Measurements from ENCODE around the gene CYTH2.

CYTH2 gene

DNA sequence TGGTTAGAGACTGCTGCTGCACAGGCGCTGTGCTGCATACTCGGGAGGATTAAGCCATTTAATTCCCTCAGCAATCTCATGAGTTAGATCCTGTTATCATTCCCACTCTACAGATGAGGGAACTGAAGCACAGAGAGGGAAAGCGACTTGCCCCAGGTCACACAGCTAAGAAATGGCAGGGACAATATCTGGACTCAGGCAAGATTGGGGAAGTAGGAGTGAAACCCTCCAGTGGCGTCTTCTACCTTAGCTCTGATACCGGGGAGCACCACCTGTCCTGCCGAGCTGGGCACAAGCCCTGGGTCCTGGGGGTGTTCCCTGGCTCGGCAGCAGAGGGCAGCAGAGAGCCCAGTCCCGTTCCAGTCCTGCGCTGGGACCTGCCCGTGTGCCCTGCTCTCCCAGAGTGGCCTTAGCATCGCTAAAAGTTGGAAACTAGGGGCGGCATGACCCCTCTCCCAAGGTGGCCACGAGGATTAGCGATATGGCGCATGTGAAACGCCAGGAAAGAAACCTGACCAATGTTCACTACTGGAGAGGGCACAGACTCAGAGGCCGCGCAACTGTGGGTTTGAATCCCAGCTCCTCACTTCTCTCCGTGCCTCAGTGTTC lies 20.5 kb downstream of the CYTH2 start:
- TF ChIP-seq PAX5 (IDR thresholded peaks at IDR 0.05; ENCODE audit: insufficient read depth, low read length, severe bottlenecking) (no peak), SPI1 (IDR thresholded peaks at IDR 0.05; ENCODE audit: low read depth, low read length) (peak; percentile 81)
- peak; percentile 90 for DNase-seq (ENCODE audit: insufficient read length, low spot score)
- FAIRE-seq: peak; percentile 89

DNA sequence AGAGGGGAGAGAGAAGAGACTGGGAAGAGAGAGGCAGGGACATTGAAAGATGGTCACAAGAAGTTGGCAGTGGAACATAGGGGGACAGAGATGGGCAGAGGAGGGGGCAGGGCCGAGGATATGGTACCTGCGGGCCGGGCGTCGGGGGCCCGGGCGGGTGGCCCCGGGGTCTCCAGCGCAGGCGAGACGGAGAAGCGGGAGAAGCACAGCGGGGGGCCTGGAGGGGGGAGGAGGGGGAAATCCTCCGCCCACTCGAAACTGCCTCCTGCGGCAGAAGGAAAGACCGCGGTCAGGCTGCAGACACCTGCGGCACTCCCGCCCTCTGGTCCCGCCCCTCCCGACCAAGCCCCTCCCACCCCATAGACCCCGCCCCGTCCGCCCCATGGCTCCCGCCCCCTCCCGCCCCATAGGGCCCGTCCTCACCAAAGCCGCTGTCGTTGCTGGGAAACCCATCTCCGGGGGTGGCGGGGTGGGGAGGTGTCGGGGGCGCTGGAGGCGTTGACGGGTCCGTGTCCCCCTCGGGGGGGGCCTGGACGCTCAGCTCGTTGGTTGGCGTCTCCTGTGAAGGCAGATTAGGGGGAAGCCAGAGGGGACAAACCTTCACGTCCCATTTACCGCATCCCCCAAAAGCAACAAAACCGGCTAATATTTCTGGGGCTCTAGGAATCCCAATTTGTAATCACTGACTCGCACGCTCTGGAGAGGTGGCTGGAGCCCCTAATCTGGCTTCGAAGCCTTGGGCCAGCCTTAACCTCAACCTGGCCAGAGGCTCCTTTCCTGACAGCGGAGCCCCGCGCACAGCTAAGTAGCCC lies 22.0 kb downstream of the CYTH2 start:
- no peak for TF ChIP-seq PAX5 (IDR thresholded peaks at IDR 0.05; ENCODE audit: insufficient read depth, low read length, severe bottlenecking)
- TF ChIP-seq POLR2A (IDR thresholded peaks at IDR 0.05; ENCODE audit: low read depth, low read length): no peak
- no peak for TF ChIP-seq TAF1 (IDR thresholded peaks at IDR 0.05; ENCODE audit: low read depth, low read length)
- no peak for TF ChIP-seq SPI1 (IDR thresholded peaks at IDR 0.05; ENCODE audit: low read depth, low read length)
- no peak for TF ChIP-seq POLR2AphosphoS5 (IDR thresholded peaks at IDR 0.05; ENCODE audit: low read depth, low read length)
- no peak for TF ChIP-seq POU2F2 (IDR thresholded peaks at IDR 0.05; ENCODE audit: low read depth, low read length)
- peak; percentile 78 for FAIRE-seq
- peak; percentile 95 for DNase-seq (ENCODE audit: insufficient read length, low spot score)

DNA sequence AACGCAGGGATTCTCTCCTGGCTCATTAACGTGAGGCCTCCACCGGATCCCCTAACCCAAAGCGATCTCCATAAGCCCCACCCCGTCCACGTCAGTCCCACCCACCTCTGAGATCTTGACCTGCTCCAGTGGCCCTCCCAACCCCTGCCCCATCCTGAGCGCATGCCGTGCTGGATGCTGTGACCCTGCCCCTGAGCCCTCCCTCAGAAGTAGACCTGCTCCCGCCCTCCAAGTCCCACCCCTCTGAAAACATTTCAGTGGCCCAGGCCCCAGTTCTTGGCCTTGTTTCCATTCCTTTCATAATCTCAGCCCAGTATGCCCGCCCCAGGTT lies 22.6 kb downstream of the CYTH2 start:
- TF ChIP-seq SPI1 (IDR thresholded peaks at IDR 0.05; ENCODE audit: low read depth, low read length) (no peak), POLR2A (IDR thresholded peaks at IDR 0.05; ENCODE audit: low read depth, low read length) (no peak), TAF1 (IDR thresholded peaks at IDR 0.05; ENCODE audit: low read depth, low read length) (no peak), PAX5 (IDR thresholded peaks at IDR 0.05; ENCODE audit: insufficient read depth, low read length, severe bottlenecking) (no peak), POLR2AphosphoS5 (IDR thresholded peaks at IDR 0.05; ENCODE audit: low read depth, low read length) (no peak), POU2F2 (IDR thresholded peaks at IDR 0.05; ENCODE audit: low read depth, low read length) (no peak)
- FAIRE-seq (no peak), DNase-seq (ENCODE audit: insufficient read length, low spot score) (no peak)

DNA sequence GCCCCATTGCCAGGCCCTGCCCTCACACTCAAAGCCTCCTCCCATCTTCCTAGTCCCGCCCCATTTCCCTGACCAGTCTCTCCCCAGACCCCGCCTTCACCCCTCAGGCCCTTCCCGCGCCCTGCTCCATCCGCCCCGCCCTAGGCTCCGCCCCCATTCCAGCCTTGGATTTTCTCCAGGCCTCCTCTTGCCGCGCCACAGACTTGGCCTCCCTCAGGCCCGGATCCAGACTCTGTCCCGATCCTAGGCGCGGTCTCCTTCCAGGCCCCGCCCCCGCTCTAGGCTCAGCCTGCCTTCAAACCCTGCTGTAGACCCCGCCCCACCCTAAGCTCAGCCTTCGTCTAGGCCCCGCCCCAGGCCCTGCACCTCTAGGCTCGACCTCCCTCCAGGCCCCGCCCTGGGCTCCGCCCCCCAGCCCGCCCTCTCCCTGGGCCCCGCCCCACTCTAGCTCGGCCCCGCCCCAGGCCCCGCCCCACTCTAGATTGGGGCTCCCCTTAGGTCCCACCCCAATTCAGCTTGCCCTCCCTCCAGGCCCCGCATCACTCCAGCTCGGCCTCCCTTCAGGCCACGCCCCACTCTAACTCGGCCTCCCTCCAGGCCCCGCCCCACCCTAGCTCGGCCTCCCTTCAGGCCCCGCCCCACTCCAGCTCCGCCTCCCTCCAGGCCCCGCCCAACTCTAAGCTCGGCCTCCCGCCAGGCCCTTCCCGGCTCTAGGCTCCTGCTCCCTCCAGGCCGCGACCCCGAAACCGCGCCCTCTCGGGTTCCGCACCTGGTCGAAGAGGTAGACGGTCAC lies 24.0 kb downstream of the CYTH2 start:
- TF ChIP-seq TAF1 (IDR thresholded peaks at IDR 0.05; ENCODE audit: low read depth, low read length): no peak
- TF ChIP-seq POLR2A (IDR thresholded peaks at IDR 0.05; ENCODE audit: low read depth, low read length): no peak
- TF ChIP-seq POU2F2 (IDR thresholded peaks at IDR 0.05; ENCODE audit: low read depth, low read length): no peak
- TF ChIP-seq SPI1 (IDR thresholded peaks at IDR 0.05; ENCODE audit: low read depth, low read length): no peak
- no peak for TF ChIP-seq PAX5 (IDR thresholded peaks at IDR 0.05; ENCODE audit: insufficient read depth, low read length, severe bottlenecking)
- no peak for TF ChIP-seq POLR2AphosphoS5 (IDR thresholded peaks at IDR 0.05; ENCODE audit: low read depth, low read length)
- peak; percentile 62 for FAIRE-seq
- peak; percentile 84 for DNase-seq (ENCODE audit: insufficient read length, low spot score)

DNA sequence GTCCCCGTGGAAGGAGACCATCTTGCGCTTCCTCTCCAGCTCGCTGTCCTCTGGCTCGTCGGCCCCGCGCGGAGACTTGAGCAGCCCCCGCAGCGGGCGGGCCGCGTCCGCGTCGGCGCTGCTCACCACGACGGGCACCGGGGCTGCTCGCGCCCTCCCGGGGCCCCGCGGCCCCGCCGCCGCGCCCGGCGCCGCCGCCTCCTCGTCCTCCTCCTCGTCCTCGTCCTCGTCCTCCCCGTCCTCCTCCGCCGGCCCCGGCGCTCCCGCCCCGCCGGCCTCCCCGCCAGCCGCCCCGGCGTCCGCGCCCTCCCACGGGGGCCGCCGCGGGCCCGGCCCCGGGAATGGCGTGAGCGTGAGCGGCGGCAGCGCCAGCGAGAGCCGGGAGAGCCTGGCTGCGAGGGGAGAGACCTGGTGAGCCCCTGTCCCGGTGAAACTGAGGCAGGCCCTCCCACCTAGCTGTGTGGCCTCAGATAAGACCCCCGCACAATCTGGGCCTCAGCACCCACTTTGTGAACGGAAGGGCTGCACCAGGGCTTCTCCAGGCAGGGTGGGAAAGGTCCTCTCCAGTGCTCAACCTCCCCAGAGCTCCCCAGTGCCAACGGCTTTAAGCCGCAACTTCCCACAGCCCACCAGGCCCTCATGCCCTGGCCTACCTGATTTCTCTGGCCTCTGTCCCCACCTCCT lies 24.7 kb downstream of the CYTH2 start:
- no peak for FAIRE-seq
- TF ChIP-seq POLR2AphosphoS5 (IDR thresholded peaks at IDR 0.05; ENCODE audit: low read depth, low read length): no peak
- no peak for TF ChIP-seq TAF1 (IDR thresholded peaks at IDR 0.05; ENCODE audit: low read depth, low read length)
- no peak for TF ChIP-seq SPI1 (IDR thresholded peaks at IDR 0.05; ENCODE audit: low read depth, low read length)
- TF ChIP-seq POU2F2 (IDR thresholded peaks at IDR 0.05; ENCODE audit: low read depth, low read length): no peak
- no peak for TF ChIP-seq PAX5 (IDR thresholded peaks at IDR 0.05; ENCODE audit: insufficient read depth, low read length, severe bottlenecking)
- TF ChIP-seq POLR2A (IDR thresholded peaks at IDR 0.05; ENCODE audit: low read depth, low read length): no peak
- DNase-seq (ENCODE audit: insufficient read length, low spot score): no peak

DNA sequence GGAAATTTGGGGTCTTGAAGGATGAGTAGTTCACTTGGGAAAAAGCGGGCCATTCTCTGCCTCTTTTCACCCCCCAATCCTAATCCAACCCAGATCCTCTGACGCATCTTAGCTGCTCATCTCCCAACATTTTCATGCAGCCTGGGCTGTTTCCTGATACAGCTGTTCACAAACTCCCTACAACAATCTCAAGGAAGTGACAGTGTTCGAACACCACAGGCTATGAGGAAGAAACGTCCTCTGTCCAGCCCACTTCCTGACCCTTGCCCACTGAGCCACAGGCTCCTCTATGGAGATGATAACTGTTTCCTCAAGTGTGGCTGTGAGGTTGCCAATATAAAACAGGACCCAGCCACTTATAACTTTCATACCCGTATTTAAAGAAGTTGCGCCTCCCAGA lies 26.2 kb downstream of the CYTH2 start:
- no peak for FAIRE-seq
- DNase-seq (ENCODE audit: insufficient read length, low spot score): no peak
- no peak for TF ChIP-seq POU2F2 (IDR thresholded peaks at IDR 0.05; ENCODE audit: low read depth, low read length)
- no peak for TF ChIP-seq PAX5 (IDR thresholded peaks at IDR 0.05; ENCODE audit: insufficient read depth, low read length, severe bottlenecking)
- TF ChIP-seq TAF1 (IDR thresholded peaks at IDR 0.05; ENCODE audit: low read depth, low read length): no peak
- TF ChIP-seq POLR2A (IDR thresholded peaks at IDR 0.05; ENCODE audit: low read depth, low read length): no peak
- TF ChIP-seq SPI1 (IDR thresholded peaks at IDR 0.05; ENCODE audit: low read depth, low read length): no peak
- TF ChIP-seq POLR2AphosphoS5 (IDR thresholded peaks at IDR 0.05; ENCODE audit: low read depth, low read length): no peak

DNA sequence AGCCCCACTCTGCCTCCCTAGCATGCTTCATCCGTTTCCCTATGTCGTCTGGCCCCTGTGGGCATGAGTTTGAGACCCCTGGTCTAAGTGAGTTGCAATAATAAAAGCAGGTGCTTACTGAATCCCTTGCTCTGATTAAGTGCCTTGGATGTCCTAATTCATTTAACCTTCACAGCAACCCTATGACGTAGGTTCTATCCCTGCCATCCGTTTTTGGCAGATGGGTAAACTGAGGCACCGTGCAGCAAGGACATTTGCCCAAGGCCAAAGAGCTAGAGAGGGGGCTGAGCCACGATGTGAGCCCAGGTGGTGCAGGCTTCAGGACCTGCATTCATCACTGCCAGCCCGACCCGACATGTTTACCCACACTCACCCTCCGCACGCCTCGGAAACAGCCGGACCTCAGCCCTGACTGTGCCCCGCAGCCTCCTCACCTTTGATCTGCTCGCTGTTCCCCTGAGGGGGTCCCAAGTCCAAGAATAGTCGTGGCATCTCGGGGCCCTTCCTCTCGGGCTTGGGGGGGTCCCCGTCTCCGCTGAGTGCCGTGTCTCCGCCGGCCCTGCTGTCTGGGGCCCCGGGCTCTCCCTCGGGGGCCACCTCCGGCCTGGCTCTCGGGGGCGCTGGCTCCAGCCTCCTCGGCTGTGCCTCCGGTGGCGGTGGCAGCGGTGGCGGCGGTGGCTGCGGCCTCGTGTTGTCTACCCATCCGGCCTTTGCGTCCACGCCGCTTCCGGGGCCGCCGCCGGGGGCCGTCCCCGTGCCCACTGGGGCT lies 28.0 kb downstream of the CYTH2 start:
- DNase-seq (ENCODE audit: insufficient read length, low spot score): no peak

More for the DNA sequence above, 28.0 kb downstream of the CYTH2 start:
- no peak for FAIRE-seq
- TF ChIP-seq POLR2AphosphoS5 (IDR thresholded peaks at IDR 0.05; ENCODE audit: low read depth, low read length): no peak
- TF ChIP-seq PAX5 (IDR thresholded peaks at IDR 0.05; ENCODE audit: insufficient read depth, low read length, severe bottlenecking): no peak
- no peak for TF ChIP-seq SPI1 (IDR thresholded peaks at IDR 0.05; ENCODE audit: low read depth, low read length)
- TF ChIP-seq POLR2A (IDR thresholded peaks at IDR 0.05; ENCODE audit: low read depth, low read length): no peak
- no peak for TF ChIP-seq POU2F2 (IDR thresholded peaks at IDR 0.05; ENCODE audit: low read depth, low read length)
- TF ChIP-seq TAF1 (IDR thresholded peaks at IDR 0.05; ENCODE audit: low read depth, low read length): no peak
